Measurements from ENCODE around the gene FBXW8.

FBXW8 gene

GRCh38 chr12:117080661-117081144 lies 170.0 kb downstream of the FBXW8 start (continued):
- TF ChIP-seq ZNF362 (tag by site-specific recombination; IDR thresholded peaks at IDR 0.05) (no peak), ZNF398 (tag by site-specific recombination; IDR thresholded peaks at IDR 0.05) (no peak)
